ENCODE measurements around the gene IFT43. TPM values are rescaled to one million over a fixed set of nuclear protein-coding genes. Genes with fewer than 3 reads are reported as not detected.

IFT43 gene
- total and polyA plus RNA-seq, 9 of the 15 experiments (the other 6 are each of a cell fraction or from before 2014, with no cell fraction given) = 4.9 to 12.8 (median 8.0) TPM

DNA sequence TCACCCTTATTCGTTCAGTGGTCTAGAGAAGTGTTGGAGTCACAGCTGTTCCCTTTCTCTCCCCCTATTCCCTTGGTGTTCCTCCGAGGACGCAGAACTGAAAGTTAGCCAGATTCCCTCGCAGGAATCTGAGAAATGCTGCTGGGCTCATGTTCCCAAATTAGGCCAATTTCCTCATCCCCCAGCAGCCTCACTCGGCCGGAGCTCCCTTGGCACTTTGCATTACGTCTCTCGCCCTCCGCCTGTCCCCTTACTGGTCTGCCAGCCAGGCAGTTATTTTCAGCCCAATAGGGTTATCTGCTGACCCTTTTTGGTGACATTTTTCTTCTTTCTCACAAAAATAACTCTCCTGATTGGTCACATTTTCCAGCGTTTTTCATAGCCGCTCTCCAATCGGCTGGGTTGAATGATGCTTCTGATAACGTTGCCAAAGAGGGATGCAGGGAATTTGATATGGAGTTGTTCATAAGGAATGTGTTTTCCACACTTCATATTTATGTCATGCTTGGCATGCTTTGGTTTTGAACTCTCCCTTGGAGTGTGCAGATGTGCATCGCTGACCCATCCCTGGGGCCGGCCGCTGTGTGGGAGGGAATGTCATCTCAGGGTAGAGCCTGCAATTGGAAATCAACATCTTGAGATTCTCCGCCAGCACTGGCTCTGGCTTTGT, 9.9 kb downstream of the IFT43 start (continued):
- TF ChIP-seq, protein P1, sequence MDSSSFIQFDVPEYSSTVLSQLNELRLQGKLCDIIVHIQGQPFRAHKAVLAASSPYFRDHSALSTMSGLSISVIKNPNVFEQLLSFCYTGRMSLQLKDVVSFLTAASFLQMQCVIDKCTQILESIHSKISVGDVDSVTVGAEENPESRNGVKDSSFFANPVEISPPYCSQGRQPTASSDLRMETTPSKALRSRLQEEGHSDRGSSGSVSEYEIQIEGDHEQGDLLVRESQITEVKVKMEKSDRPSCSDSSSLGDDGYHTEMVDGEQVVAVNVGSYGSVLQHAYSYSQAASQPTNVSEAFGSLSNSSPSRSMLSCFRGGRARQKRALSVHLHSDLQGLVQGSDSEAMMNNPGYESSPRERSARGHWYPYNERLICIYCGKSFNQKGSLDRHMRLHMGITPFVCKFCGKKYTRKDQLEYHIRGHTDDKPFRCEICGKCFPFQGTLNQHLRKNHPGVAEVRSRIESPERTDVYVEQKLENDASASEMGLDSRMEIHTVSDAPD (CRISPR knock-in tag; IDR thresholded peaks at IDR 0.05) = no peak
- TF ChIP-seq, protein P2, sequence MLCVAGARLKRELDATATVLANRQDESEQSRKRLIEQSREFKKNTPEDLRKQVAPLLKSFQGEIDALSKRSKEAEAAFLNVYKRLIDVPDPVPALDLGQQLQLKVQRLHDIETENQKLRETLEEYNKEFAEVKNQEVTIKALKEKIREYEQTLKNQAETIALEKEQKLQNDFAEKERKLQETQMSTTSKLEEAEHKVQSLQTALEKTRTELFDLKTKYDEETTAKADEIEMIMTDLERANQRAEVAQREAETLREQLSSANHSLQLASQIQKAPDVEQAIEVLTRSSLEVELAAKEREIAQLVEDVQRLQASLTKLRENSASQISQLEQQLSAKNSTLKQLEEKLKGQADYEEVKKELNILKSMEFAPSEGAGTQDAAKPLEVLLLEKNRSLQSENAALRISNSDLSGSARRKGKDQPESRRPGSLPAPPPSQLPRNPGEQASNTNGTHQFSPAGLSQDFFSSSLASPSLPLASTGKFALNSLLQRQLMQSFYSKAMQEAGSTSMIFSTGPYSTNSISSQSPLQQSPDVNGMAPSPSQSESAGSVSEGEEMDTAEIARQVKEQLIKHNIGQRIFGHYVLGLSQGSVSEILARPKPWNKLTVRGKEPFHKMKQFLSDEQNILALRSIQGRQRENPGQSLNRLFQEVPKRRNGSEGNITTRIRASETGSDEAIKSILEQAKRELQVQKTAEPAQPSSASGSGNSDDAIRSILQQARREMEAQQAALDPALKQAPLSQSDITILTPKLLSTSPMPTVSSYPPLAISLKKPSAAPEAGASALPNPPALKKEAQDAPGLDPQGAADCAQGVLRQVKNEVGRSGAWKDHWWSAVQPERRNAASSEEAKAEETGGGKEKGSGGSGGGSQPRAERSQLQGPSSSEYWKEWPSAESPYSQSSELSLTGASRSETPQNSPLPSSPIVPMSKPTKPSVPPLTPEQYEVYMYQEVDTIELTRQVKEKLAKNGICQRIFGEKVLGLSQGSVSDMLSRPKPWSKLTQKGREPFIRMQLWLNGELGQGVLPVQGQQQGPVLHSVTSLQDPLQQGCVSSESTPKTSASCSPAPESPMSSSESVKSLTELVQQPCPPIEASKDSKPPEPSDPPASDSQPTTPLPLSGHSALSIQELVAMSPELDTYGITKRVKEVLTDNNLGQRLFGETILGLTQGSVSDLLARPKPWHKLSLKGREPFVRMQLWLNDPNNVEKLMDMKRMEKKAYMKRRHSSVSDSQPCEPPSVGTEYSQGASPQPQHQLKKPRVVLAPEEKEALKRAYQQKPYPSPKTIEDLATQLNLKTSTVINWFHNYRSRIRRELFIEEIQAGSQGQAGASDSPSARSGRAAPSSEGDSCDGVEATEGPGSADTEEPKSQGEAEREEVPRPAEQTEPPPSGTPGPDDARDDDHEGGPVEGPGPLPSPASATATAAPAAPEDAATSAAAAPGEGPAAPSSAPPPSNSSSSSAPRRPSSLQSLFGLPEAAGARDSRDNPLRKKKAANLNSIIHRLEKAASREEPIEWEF (CRISPR knock-in tag; IDR thresholded peaks at IDR 0.05) = no peak
- TF ChIP-seq STAT5B (CRISPR knock-in tag; IDR thresholded peaks at IDR 0.05) (no peak), ZNF41 (CRISPR knock-in tag; conservative IDR thresholded peaks at IDR 0.05) (no peak), BRF1 (IDR thresholded peaks at IDR 0.05; ENCODE audit: borderline replicate concordance, extremely low read depth, insufficient read length) (no peak), CBX5 (IDR thresholded peaks at IDR 0.05; ENCODE audit: borderline replicate concordance, low read depth) (no peak), TCF3 (CRISPR knock-in tag; IDR thresholded peaks at IDR 0.05) (no peak), KDM4B (IDR thresholded peaks at IDR 0.05; ENCODE audit: borderline replicate concordance in 2 of 2, low read depth in 1 of 2) (no peak)

All from K562 (cell line).